ENCODE data around the gene FANCE.

Gene FANCE

GRCh38 chr6:35410131-35410530 is 42.0 kb upstream of the FANCE start:
- no peak overlapping the region for H3K4me3 ChIP-seq (ENCODE audit: low read depth, low read length)
- DNase-seq (ENCODE audit: low read depth, low spot score), result no peak
- in situ Hi-C loops (cut with HindIII; ENCODE audit: low sequenced_read_pairs), result no loop called here
- no peak for TF ChIP-seq CTCF (IDR thresholded peaks at IDR 0.05; ENCODE audit: low read depth, low read length)

GRCh38 chr6:35411066-35411465 is 41.1 kb upstream of the FANCE start:
- DNase-seq (ENCODE audit: low read depth, low spot score), result no peak
- in situ Hi-C loops (cut with HindIII; ENCODE audit: low sequenced_read_pairs), result no loop called here
- no peak overlapping the region for H3K4me3 ChIP-seq (ENCODE audit: low read depth, low read length)
- TF ChIP-seq CTCF (IDR thresholded peaks at IDR 0.05; ENCODE audit: low read depth, low read length), result no peak

GRCh38 chr6:35412102-35412501 is 40.0 kb upstream of the FANCE start:
- no peak for TF ChIP-seq CTCF (IDR thresholded peaks at IDR 0.05; ENCODE audit: low read depth, low read length)
- DNase-seq (ENCODE audit: low read depth, low spot score), result no peak
- H3K4me3 ChIP-seq (ENCODE audit: low read depth, low read length), result no peak overlapping the region
- in situ Hi-C loops (cut with HindIII; ENCODE audit: low sequenced_read_pairs), result no loop called here

GRCh38 chr6:35413911-35414310 is 38.2 kb upstream of the FANCE start:
- in situ Hi-C loops (cut with HindIII; ENCODE audit: low sequenced_read_pairs), result no loop called here
- no peak for DNase-seq (ENCODE audit: low read depth, low spot score)
- TF ChIP-seq CTCF (IDR thresholded peaks at IDR 0.05; ENCODE audit: low read depth, low read length), result no peak
- no peak overlapping the region for H3K4me3 ChIP-seq (ENCODE audit: low read depth, low read length)

- DNase-seq (ENCODE audit: low read depth, low spot score), result peak; percentile 94
- peak; percentile 77 for TF ChIP-seq CTCF (IDR thresholded peaks at IDR 0.05; ENCODE audit: low read depth, low read length)
- in situ Hi-C loops (cut with HindIII; ENCODE audit: low sequenced_read_pairs), result no loop called here
- no peak overlapping the region for H3K4me3 ChIP-seq (ENCODE audit: low read depth, low read length)
Measured at GRCh38 chr6:35415065-35415891, 36.9 kb upstream of the FANCE start.

GRCh38 chr6:35417979-35418661 is 34.0 kb upstream of the FANCE start:
- in situ Hi-C loops (cut with HindIII; ENCODE audit: low sequenced_read_pairs), result no loop called here
- no peak for TF ChIP-seq CTCF (IDR thresholded peaks at IDR 0.05; ENCODE audit: low read depth, low read length)
- no peak overlapping the region for H3K4me3 ChIP-seq (ENCODE audit: low read depth, low read length)
- no peak for DNase-seq (ENCODE audit: low read depth, low spot score)
